NCI-H2171 treated with DMSO at 0.1 percent for 48 hours (cell line): Measurements from ENCODE around the gene APMAP.
"Not testable (repeated sequence)": the region's sequence is repeated elsewhere in the genome, so short reads cannot be mapped to it uniquely, and the experiment has no call there.

Experiments
- DNase-seq: peaks from one replicate; lab custom pipeline; 2025; lab: John Stamatoyannopoulos, UW

APMAP gene

DNA sequence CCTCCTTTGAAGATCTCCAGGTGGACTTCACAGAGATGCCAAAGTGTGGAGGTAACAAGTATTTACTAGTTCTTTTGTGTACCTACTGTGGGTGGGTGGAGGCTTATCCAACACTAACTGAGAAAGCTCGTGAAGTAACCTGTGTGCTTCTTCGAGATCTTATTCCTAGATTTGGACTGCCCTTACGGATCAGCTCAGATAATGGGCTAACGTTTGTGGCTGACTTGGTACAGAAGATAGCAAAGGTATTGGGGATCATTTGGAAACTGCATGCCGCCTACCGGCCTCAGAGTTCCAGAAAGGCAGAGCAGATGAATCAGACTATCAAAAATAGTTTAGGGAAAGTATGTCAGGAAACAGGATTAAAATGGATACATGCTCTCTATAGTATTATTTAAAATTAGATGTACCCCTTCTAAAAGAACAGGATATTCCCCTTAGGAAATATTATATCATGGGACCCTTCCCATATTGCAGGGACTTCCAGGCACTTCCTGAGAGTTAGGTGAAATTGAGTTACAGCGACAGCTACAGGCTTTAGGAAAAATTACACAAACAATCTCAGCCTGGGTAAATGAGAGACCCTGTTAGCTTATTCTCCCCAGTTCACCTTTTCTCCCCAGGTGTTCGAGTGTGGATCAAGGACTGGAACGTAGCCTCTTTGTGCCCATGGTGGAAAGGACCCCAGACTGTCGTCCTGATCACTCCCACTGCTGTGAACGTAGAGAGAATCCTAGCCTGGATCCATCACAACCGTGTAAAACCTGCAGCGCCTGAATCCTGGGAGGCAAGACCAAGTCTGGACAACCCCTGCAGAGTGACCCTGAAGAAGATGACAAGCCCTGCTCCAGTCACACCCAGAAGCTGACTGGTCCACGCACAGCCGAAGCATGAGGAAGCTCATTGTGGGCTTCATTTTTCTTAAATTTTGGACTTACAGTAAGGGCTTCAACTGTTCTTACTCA is 61.5 kb downstream of the APMAP start:
- DNase-seq: not testable (repeated sequence)

DNA sequence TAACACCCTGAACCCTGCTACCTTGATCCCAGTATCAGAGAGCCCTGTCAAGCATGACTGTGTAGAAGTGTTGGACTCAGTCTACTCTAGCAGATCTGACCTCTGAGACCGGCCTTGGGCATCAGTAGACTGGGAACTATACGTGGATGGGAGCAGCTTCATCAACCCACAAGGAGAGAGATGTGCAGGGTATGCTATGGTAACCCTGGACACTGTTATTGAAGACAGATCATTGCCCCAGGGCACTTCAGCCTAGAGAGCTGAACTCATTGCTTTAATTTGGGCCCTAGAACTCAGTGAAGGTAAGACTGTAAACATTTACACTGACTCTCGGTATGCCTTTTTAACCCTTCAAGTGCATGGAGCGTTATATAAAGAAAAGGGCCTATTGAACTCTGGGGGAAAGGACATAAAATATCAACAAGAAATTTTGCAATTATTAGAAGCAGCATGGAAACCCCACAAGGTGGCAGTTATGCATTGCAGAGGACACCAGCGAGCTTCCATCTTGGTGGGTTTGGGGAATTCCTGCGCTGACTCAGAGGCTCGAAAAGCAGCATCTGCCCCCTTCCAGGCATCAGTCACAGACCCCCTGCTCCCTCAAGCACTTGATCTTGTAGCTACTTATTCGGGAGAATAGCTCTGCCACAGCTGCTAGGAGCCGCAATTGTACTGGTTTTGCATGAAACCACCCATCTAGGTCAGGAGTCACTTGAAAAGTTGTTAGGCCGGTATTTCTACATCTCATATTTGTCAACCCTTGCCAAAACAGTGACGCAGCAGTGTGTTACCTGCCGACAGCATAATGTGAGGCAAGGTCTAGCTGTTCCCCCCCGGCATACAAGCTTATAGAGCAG is 62.5 kb downstream of the APMAP start:
- peak; percentile 14 for DNase-seq

DNA sequence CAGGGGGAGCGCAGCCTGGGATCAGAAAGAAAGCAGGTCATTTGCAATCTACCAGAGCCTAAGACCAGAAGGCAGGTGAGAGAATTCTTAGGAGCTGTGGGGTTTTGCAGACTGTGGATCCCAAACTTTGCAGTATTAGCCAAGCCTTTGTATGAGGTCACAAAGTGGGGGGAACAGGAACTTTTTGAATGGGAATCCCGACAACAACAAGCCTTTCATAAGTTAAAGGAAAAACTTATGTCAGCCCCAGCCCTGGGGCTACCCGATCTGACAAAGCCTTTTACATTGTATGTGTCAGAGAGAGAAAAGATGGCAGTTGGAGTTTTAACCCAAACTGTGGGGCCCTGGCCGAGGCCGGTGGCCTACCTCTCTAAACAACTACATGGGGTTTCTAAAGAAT is 63.3 kb downstream of the APMAP start:
- not testable (repeated sequence) for DNase-seq

DNA sequence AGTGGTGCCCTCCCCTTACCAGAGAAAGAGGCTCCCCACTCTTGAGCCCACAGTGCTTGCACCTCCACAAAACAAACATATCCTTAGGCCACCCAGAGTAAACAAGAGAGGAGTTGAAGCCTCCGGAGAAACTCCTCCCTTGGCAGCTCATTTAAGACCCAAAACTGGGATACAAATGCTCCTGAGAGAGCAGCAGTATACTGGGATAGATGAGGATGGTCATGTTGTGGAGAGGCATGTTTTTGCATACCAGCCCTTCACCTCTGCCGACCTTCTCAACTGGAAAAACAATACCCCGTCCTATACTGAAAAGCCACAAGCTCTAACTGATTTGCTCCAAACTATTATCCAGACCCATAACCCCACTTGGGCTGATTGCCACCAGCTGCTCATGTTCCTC is 71.8 kb downstream of the APMAP start:
- not testable (repeated sequence) for DNase-seq

DNA sequence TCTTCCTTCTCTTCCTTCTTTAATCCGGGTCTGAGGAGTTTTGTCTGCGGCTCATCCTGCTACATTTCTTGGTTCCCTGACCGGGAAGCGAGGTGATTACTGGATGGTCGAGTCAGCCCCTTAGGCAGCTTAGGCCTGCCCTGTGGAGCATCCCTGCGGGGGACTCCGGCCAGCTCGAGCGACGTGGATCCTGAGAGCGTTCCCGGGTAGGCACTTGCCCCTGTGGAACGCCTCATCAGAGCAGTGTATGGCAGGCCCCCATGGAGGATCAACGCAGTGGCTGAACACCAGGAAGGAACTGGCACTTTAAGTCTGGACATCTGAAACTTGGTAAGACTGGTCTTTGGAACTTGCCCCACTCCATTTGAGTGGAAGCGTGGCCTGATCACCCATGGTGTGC is 72.9 kb downstream of the APMAP start:
- not testable (repeated sequence) for DNase-seq

DNA sequence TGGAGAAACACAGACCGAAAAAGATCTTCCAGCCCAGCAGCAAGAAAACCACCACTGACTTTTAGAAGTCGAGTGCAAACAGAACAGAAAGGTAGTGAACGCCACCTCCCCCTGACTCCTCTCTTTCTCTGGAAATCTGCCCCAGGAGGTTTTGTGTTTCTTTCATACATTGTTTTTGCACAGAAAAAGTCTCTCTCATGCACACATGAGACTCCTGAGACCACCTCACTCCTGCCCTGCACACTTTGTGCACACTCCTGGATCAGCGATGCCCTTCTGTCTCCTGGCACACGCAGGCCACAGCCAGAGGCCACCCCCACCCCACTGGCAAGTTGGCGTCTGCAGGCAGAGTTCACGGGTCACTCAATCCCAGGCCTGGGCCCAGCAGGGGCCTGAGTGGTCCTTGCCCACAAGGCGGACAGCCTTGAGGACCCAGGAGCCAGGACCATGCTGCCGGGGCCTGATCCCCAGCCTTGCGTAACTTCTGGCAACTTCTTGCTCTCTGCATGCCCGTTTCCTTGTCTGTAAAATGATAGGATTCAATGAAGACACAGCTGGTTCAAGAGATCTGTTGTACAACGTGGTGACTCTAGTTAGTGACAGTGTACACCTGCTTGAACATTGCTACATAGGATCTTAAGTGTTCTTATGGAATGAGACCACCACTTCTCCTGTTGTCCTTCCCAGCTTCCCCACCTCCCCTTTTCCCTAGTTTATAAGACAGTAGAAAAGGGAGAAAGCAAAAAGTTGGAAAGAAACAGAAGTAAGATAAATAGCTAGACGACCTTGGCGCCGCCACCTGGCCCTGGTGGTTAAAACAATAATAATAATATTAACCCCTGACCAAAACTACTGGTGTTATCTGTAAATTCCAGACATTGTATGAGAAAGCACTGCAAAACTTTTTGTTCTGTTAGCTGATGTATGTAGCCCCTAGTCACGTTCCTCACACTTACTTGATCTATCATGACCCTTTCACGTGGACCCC is 73.7 kb downstream of the APMAP start:
- peak; percentile 19 for DNase-seq

DNA sequence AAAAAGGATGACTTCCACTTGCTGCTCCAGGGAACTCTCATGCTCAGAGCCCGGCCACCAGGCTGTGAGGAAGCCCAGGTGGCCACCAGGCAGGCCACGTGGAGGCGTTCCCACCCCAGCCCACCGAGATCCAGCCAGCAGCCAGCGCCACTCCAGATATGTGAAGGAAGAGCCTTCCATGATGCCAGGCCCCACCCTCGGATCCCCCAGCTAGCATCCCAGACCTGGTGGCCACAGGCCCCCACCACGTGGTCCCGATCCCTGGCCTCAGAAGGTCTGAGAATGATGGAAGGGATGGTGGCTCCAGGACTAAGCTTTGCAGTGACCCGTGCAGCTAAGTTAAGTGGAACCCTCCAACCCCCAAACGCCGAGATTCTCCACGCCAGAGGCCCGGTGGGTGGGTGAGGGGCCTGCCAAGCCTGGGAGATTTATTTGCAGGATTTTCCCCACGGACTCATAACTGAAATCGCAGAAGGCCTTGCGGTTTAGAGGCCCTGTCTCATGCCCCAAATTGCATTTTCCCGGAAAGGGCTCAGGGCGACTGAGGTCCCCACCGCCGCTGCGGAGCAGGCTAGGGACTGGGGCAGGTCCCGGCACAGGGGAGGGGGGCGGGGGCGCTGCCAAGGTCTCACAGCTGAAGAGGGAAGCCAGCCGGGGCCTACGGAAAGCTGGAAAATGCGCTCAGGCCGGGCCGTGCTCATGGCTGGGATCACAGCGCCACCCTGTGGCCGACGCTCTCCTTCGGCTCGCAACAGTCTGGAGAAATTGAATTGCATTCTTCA is 74.6 kb downstream of the APMAP start:
- DNase-seq: peak; percentile 87

DNA sequence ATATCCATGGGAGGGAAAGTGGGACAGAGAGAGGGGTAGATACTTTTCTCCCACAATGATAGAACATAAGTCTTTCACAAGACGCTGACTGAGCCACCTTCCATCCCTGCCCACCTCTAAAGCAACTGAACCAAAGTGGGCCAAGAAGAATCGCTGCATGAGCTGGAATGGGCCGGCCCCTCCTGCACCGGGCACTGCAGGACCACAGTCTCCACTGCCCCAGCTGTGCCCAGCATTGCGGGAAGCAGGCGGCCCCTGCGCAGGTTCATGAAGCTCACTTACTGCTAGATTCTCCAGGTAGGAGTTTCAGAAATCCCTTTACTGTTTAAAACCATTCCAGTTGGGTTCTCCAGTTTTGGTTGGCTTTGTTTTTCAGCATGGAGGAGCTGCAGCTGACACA is 75.5 kb downstream of the APMAP start:
- no peak for DNase-seq

DNA sequence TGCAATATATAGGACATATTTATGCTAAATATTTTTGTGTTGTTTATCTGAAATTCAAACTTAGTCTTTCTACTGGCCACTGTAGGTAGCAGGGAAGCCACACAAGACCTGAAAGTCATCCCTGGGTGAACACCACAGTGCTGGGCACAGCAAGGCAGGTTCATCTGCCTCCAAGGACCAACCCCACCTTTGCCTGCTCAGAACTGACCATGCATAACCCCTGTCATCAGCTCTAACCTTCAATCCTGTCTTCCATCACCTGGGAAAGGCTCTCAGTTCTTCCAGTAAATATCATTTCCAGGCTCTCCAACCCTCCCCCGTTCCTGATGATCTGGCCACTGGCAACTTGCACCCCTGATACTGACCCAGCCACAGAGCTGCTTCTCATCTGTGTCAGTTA is 76.1 kb downstream of the APMAP start:
- DNase-seq: no peak

DNA sequence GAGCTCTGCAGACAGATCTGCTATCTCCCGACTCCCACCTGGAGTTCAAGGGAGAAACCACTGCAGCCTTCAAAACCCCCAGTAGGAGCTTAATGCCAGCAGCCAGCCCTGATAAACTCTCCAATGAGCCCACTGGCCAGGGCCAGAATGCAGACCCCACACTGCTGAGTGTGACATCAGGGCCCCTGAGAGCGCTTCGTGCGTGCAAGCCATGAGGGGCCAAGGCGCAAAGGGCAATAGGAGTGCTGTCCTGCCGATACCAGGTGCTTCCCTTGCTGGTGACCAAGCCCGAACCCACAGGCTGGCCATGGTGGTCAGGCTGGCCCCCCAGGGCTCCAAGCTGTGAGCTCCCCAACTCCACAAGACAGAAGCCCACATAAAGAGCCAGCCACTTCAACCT is 76.7 kb downstream of the APMAP start:
- DNase-seq: no peak

DNA sequence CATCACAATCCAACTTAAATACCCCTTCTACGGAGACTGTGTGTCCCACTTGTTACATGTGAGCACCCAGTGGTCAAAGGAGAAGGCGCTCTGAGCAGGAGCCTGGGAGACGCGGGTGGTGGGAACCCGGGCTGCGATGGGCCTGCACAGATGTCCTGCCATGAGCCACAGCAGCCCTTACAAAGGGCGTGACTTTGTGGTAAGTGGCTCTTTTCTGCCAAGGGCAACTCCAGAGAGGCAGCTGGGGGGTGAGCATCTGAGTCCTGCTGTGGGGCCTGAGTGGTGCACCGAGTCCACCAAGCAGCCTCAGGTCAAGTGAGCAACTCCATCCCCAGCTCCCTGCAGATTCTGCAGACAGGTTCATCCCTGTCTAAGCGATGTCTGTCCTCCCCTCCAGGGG is 77.1 kb downstream of the APMAP start:
- DNase-seq: no peak

DNA sequence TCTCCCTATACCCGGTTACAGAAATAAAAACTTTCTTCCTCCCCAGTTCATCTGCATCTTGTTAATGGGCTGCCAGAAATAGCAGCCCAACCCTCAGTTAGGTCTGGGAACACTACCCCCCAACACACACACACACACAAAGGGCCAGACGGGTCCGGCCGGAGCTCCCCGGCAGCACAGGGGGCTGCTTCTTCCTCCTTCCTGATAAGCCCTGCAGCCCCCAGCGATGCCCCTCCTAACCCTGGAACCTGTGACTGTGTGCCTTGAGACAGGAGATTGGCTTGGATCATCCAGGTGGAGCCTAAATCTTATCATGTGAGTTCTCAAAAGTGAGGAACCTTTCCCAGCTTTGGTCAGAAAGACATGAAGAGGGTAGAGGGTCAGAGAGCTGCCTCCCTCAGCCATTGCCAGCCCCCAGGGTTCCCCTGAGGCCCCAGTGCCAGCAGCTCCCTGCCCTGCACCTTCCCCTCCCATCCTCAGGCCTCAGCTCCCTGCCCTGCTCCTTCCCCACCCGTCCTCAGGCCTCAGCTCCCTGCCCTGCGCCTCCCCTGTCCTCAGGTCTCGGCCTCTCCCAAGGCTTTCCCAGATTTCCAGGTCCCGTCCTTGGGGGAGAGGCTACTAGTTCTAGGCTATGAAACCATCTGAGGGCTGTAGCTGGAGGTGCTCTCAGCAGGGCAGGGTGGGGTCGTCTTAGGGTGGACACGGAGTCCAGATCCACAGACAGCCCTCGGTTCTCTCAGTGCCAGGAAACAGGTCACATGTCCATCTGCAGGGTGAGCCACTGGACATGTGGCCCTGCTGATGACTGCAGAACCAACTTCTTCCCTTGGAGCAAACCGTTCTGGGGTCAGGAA is 77.9 kb downstream of the APMAP start:
- no peak for DNase-seq

DNA sequence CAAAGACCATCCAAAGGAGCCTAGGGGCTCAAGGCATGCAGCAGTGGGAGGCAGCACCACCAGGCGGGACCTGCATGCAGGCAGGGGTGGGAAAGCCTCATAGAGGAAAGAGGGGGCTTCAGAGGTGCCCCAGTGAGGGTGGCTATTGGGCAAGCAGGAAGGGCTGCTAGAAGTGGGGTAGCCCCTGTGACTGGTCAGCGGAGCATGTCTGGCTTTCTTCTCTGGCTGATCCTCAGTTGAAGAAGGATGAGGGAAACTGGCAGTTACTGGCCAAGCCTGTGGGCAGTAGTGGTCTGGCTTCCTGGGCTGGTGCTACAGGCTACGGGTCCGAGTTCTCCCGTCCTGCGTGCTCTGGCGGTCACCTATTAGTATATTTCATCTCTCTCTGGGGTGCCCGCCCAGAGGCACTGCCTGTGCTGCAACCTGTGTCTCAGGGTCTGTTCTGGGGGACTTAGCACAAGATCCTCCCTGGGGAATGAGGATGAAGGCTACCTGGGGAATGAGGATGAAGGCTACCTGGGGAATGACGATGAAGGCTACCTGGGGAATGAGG is 79.4 kb downstream of the APMAP start:
- no peak for DNase-seq
